NCI-H446 (cell line): ENCODE results near the gene NECAP2.
"Not testable (repeated sequence)": the region's sequence is repeated elsewhere in the genome, so short reads cannot be mapped to it uniquely, and the experiment has no call there.

Experiments
- DNase-seq, 2 experiments: peaks; one replicate each; lab custom pipeline; 2025; lab: John Stamatoyannopoulos, UW

Gene NECAP2

GRCh38 chr1:16430606-16431005 lies 9.9 kb upstream of the NECAP2 start:
- peak in 1 of 2 experiments; percentile 10 for DNase-seq

GRCh38 chr1:16433030-16433429 lies 7.5 kb upstream of the NECAP2 start:
- DNase-seq, result no peak

DNA sequence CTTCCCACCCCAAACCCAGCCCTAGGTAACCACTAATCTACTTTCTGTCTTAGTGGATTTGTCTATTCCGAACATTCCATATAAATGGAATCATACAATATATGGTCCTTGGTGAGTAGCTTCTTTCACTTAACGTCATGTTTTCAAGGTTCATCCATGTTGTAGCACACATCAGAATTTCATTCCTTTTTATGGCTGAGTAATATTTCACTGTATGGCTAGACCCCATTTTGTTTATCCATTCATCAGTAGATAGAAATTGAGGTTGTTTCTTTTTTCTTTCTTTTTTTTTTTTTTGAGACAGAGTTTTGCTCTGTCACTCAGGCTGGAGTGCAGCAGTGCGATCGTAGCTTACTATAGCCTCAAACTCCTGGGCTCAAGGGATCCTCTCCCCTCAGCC lies 6.5 kb upstream of the NECAP2 start:
- no peak for DNase-seq

DNA sequence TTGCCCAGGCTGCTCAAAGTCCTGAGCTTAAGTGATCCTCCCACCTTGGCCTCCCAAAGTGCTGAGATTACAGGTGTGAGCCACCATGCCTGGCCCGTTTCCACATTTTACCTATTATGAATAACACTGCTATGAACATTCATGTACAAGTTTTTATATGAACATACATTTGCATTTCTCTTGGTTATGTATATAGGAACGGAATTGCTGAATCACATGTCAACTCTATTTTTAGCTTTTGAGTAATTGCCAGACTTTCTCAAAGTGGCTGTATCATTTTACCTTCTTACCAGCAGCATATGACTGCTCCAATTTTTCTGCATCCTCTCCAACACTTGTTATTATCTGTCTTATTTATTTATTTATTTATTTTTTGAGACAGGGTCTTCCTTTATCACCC lies 6.0 kb upstream of the NECAP2 start:
- no peak for DNase-seq

DNA sequence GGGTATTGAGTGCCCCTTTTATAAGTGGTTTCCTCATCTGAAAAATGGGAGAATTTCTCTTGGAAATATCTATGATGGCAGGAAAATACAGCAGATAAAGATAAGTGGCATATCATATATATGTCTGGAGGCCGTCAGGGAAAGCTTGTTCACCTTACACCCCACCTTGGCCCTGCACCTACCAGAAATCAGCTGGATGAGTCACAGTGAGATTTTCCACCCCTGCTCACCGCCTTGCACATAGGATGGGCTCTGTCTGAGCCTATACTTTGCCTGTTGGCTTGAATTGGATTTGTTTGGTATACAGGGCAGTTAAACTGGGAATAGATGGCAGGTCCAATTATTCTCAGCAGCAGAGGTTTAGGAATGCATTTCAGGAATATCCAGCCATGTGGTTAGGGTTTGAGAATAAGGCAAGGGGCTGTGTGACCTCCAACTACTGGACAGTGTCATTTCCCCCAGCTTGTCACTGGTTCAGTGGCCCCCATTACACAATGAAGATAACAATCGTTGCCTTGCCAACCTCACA lies 3.5 kb upstream of the NECAP2 start, which contains the start of gene SPATA21:
Gene SPATA21 (minus strand): TSS at position 479 of the 529 bp plus-strand sequence. CDS start 6,053 bp downstream, outside the sequence.
- no peak for DNase-seq

GRCh38 chr1:16438516-16438915 lies 2.0 kb upstream of the NECAP2 start:
- no peak for DNase-seq

GRCh38 chr1:16438924-16439323 lies 1.6 kb upstream of the NECAP2 start:
- DNase-seq, result no peak

DNA sequence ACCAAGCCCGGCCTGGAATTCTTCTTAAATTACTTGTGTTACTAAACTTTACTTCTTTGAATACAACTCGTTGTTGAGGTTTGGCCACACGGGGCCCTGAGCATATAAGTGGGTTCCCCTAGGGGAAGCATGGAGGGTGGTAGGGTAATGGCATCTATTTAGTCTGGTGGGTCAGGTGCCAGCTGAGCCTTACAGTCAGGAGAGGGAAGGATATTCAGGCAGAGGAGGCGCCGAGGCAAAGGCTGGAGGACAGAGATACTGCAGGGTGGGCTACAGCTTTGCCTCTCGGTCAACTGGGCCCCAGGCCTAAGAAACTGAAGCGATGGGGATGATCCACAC lies 424 bp upstream of the NECAP2 start:
- peak; percentile 53 to 54 for DNase-seq

DNA sequence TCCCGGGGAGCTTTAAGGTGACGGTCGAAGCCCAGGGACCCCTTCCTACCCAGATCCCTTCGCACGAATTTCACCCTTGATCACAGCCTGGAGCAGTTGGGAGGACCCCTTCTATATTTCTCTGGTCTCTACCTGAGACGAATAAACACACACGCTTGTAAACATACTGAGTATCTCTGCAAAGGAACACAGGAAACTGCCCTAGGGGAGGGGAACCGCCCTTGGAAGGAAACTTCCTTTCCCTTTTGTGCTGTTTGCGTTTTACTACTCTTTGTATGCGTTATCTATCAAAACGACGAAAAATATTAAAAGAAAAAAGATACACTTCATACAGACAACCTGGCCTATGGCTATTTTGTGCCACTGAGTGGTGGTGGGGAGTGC lies 750 bp downstream of the NECAP2 start:
- no peak for DNase-seq

GRCh38 chr1:16442265-16442664 lies 1.7 kb downstream of the NECAP2 start:
- no peak for DNase-seq

DNA sequence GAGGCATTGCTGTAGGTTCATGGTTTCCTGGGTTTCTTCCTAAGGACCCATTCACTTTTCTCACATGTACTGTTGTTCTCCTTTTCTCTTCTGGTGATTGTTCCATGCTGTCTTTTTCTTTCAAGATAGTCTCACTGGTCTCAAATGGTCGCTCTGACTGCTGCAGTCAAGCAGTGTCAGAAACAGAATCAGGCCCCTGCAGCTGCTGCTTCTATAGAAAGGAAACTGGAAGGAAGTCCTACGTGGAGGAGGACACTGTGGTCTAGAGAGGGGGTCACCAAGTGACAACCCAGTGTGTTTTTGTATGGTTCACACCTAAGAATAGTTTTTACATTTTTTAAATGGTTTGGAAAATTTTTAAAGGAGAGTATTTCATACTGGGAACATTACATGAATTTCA lies 2.4 kb downstream of the NECAP2 start:
- DNase-seq, result no peak

- DNase-seq, result no peak
Observed at GRCh38 chr1:16443975-16444770, 3.6 kb downstream of the NECAP2 start.

- no peak for DNase-seq
Observed at GRCh38 chr1:16445052-16445451, 4.5 kb downstream of the NECAP2 start.

DNA sequence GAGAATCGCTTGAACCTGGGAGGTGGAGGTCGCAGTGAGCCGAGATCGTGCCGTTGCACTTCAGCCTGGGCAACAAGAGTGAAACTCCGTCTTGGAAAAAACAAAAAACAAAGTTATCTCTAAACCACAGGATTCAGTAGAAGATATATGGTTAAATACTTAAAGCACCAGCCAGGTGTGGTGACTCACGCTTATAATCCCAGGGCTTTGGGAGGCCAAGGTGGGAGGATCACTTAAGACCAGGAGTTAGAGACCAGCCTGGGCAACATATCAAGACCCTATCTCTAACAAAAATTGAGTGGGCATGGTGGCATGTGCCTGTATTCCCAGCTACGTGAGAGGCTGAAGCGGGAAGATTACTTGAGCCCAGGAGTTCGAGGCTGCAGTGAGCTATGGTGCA lies 5.6 kb downstream of the NECAP2 start:
- no peak for DNase-seq

DNA sequence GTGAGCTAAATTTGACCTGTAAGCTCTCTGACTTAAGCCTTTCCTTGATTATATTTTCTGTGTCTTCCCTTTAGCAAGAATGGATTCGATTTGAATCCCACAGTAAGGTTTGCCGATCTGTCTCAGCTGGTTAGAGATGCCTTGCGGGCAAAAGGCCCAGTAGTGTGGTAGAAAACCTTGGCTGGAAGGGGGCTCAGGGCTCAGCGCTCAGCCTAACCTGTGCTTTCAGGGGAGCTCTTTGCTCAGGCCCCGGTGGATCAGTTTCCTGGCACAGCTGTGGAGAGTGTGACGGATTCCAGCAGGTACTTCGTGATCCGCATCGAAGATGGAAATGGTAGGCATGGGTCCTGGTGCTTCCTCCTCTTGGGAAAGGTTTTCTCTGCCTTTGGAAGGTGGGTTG lies 7.1 kb downstream of the NECAP2 start:
- DNase-seq, result no peak

DNA sequence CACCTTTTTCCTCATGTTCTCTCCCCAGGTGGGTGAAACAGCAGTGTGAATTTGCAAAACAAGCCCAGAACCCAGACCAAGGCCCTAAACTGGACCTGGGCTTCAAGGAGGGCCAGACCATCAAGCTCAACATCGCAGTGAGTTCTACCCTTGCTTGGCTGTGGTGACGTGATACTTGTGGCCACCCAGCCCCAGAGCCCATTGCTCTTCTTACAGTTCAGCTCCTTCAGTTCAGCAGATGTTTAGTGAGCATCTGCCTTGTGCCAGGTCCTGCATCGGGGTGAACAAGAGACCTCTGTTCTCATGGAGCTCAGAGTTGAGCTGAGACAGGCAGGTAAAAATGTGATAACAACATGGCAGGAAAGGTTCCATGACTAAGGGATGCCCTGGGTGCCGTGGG lies 8.5 kb downstream of the NECAP2 start:
- no peak for DNase-seq

- no peak for DNase-seq
Observed at GRCh38 chr1:16449666-16450065, 9.1 kb downstream of the NECAP2 start.

GRCh38 chr1:16450863-16451481 lies 10.4 kb downstream of the NECAP2 start:
- DNase-seq, result no peak

GRCh38 chr1:16451841-16452528 lies 11.5 kb downstream of the NECAP2 start:
- DNase-seq, result no peak

DNA sequence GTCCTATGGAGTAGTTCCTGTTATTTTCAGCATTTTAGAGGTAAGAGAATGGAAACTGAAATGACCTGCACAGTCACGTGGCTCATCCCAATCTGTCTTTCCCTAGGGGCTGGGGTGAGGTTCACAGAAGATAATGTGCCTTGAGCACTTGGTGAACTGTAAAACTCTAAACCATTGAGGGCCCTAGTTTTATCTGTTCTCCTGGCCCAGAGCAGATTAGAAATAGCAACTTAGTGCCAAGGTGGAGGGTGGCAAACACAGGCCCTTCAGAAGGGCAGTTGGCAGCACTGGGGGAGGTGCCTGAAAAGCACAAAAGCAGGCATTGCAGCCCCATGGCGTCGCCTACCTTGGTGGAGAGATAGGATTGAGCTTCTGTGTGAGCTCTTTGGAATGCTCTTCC lies 14.4 kb downstream of the NECAP2 start:
- not testable (repeated sequence) for DNase-seq

DNA sequence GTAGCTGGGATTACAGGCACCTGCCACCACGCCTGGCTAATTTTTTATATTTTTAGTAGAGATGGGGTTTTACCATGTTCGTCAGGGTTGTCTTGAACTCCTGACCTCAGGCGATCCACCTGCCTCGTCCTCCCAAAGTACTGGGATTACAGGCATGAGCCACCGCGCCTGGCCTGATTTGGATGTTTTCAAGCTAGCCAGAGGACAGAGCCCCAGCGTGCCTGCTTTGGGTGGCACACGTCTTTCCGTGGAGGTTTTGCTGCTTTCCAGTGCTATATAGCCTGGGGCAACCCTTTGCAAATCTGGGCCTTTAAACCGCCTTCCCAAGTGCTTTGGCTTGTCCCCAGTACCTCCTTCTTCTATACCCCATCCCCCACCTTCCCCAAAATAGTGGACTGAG lies 15.6 kb downstream of the NECAP2 start:
- DNase-seq, result not testable (repeated sequence)

GRCh38 chr1:16458831-16459230 lies 18.3 kb downstream of the NECAP2 start:
- no peak for DNase-seq

GRCh38 chr1:16459352-16459925 lies 18.9 kb downstream of the NECAP2 start:
- DNase-seq, result no peak
